T-cell (primary cell): ENCODE measurements around the gene HRH1. TPM values are rescaled to one million over a fixed set of nuclear protein-coding genes. Genes with fewer than 3 reads are reported as not detected.
"Not testable (repeated sequence)": the region's sequence is repeated elsewhere in the genome, so short reads cannot be mapped to it uniquely, and the experiment has no call there.

Experiments used
- ATAC-seq, 4 experiments: fragments of 200-7000 bp in 3 of 4; fragments of 150-1000 bp in 1 of 4; cut with Tn5 transposase; replicated peaks in 1 of 4; 1 replicate in 3 of 4; 2 replicates in 1 of 4; pipeline ENCODE4 v1.10.0; 2021; ENCODE audit warnings: moderate library complexity in 3 of 4, mild to moderate bottlenecking in 2 of 4, moderate number of reproducible peaks in 1 of 4
- CTCF ChIA-PET, 2 donors: fragments of 300-600 bp; sonication (Branson Sonifier 250); formaldehyde crosslinking; loops; one replicate each; lab custom pipeline; 2022; ENCODE audit warnings: antibody characterized with exemption in 2 of 2; lab: Charles Lee
- POLR2A ChIA-PET, 2 donors: fragments of 300-600 bp; sonication (Branson Sonifier 250); formaldehyde crosslinking; loops; one replicate each; lab custom pipeline; 2022; ENCODE audit warnings: antibody characterized with exemption in 2 of 2; lab: Charles Lee
- DNase-seq, 35 experiments: peaks; one replicate each; pipeline versions ENCODE4 v3.0.0 to v3.0.0-alpha.2; 2013 to 2023
- H3K27ac ChIP-seq: one replicate; pipeline ENCODE4 v1.5.1; 2013; ENCODE audit warnings: low read length
- H3K27me3 ChIP-seq, 2 experiments: replicated peaks in 1 of 2; 1 replicate in 1 of 2; 2 replicates in 1 of 2; pipeline versions ENCODE4 v1.6.1 to v1.7.0; 2013; ENCODE audit warnings: low read length in 1 of 2, mixed read lengths in 1 of 2; ENCODE audit not compliant: control insufficient read depth in 2 of 2, insufficient read depth in 2 of 2; ENCODE audit errors: extremely low read depth in 1 of 2
- H3K36me3 ChIP-seq, 2 donors: 1 replicate in 1 of 2; 2 replicates in 1 of 2; pipeline versions ENCODE4 v1.6.1 to v1.7.0; 2013; ENCODE audit warnings: low read length in 1 of 2; ENCODE audit not compliant: control insufficient read depth in 2 of 2, insufficient read depth in 1 of 2; ENCODE audit errors: extremely low read depth in 1 of 2
- H3K4me1 ChIP-seq, 2 experiments: 1 replicate in 1 of 2; 2 replicates in 1 of 2; pipeline versions ENCODE4 v1.6.1 to v1.7.0; 2013; ENCODE audit warnings: low read length in 2 of 2, mixed read lengths in 1 of 2; ENCODE audit not compliant: insufficient read depth in 2 of 2, control insufficient read depth in 1 of 2; ENCODE audit errors: extremely low read depth in 1 of 2
- H3K4me3 ChIP-seq, 2 donors: 1 replicate in 1 of 2; 2 replicates in 1 of 2; pipeline versions ENCODE4 v1.5.1 to v1.7.0; 2013; ENCODE audit warnings: mild to moderate bottlenecking in 2 of 2, low read length in 1 of 2, moderate library complexity in 1 of 2; ENCODE audit not compliant: control insufficient read depth in 1 of 2; ENCODE audit errors: extremely low read depth in 1 of 2
- H3K9me3 ChIP-seq: 2 replicates; pipeline ENCODE4 v1.7.0; 2013
- H3K27ac Mint-ChIP-seq, 2 donors: one replicate each; pipeline ENCODE4 v1.8.0; 2020 to 2021; ENCODE audit warnings: mild to moderate bottlenecking in 2 of 2, mixed read lengths in 2 of 2
- H3K27me3 Mint-ChIP-seq, 2 donors: one replicate each; pipeline ENCODE4 v1.8.0; 2021 to 2022; ENCODE audit warnings: mixed read lengths in 2 of 2
- H3K36me3 Mint-ChIP-seq: one replicate; pipeline ENCODE4 v1.8.0; 2021; ENCODE audit warnings: mixed read lengths
- H3K4me1 Mint-ChIP-seq, 3 donors: one replicate each; pipeline ENCODE4 v1.8.0; 2020 to 2022; ENCODE audit warnings: mixed read lengths in 3 of 3, mild to moderate bottlenecking in 1 of 3
- H3K4me3 Mint-ChIP-seq, 3 donors: one replicate each; pipeline ENCODE4 v1.8.0; 2020 to 2022; ENCODE audit warnings: mild to moderate bottlenecking in 3 of 3, mixed read lengths in 3 of 3, moderate library complexity in 3 of 3
- H3K9me3 Mint-ChIP-seq, 3 donors: one replicate each; pipeline ENCODE4 v1.8.0; 2020 to 2022; ENCODE audit warnings: mixed read lengths in 3 of 3
- WGBS: methylation state at CpG from one replicate; pipeline ENCODE4 v1.1.5; 2013; ENCODE audit warnings: missing lambda C conversion rate; ENCODE audit not compliant: insufficient coverage; 5-methylcytosine and 5-hydroxymethylcytosine counted together
- total RNA-seq, 35 experiments: library from RNA in 6 of 35; stranded (reverse) in 6 of 35; fragments of 120-200 nt in 1 of 35; gene quantifications; one replicate each; pipeline versions ENCODE4 v1.2.1 to v1.2.4 and lab custom pipeline; 2013 to 2026

HRH1 gene
- total RNA-seq, 5 donors from 2014 or later (not counting 1 experiment from before 2014, with no cell fraction given): 0.19 to 2.0 (median 0.46) TPM; not detected in 2

GRCh38 chr3:11204697-11205348 lies 50.5 kb downstream of the HRH1 start:
- Mint-ChIP-seq H3K9me3 (no peaks in the 10 kb centered on the region), H3K4me3 (no peak overlapping the region), H3K36me3 (no peaks in the 10 kb centered on the region), H3K27me3 (peaks cover 2 to 14% of the 10 kb centered on the region in 2 donors), H3K4me1 (no peaks in the 10 kb centered on the region), H3K27ac (no peak overlapping the region)
- Histone ChIP-seq H3K4me1 (no peaks in the 10 kb centered on the region), H3K27ac (no peak overlapping the region), H3K4me3 (no peak overlapping the region), H3K36me3 (no peaks in the 10 kb centered on the region), H3K27me3 (peaks cover 0 to 26% of the 10 kb centered on the region in 2 experiments), H3K9me3 (no peaks in the 10 kb centered on the region)
- DNase-seq: no peak
- CTCF ChIA-PET: no interaction called here
- POLR2A ChIA-PET: no interaction called here
- no peak for ATAC-seq
- 64% methylated on average over 7 of the region's 10 CpGs for WGBS

GRCh38 chr3:11205881-11206280 lies 51.6 kb downstream of the HRH1 start:
- peaks cover 4 to 14% of the 10 kb centered on the region in 2 donors for H3K27me3 Mint-ChIP-seq
- H3K4me3 ChIP-seq, H3K4me3 Mint-ChIP-seq, DNase-seq, H3K4me1 ChIP-seq, H3K36me3 Mint-ChIP-seq, H3K36me3 ChIP-seq, H3K9me3 Mint-ChIP-seq, H3K4me1 Mint-ChIP-seq, H3K9me3 ChIP-seq, CTCF ChIA-PET, ATAC-seq, H3K27ac Mint-ChIP-seq, POLR2A ChIA-PET, H3K27ac ChIP-seq: not testable (repeated sequence)
- H3K27me3 ChIP-seq: peaks cover 0 to 31% of the 10 kb centered on the region in 2 experiments
- WGBS: 83% methylated on average over 9 of the region's 14 CpGs

GRCh38 chr3:11206316-11206715 lies 52.0 kb downstream of the HRH1 start:
- H3K4me3 ChIP-seq: no peak overlapping the region
- Mint-ChIP-seq H3K27me3 (peaks cover 2 to 11% of the 10 kb centered on the region in 2 donors), H3K36me3 (no peaks in the 10 kb centered on the region), H3K9me3 (no peaks in the 10 kb centered on the region), H3K4me3 (no peak overlapping the region), H3K4me1 (no peaks in the 10 kb centered on the region), H3K27ac (no peak overlapping the region)
- ChIA-PET POLR2A (no interaction called here), CTCF (no interaction called here)
- no peaks in the 10 kb centered on the region for H3K4me1 ChIP-seq
- peaks cover 0 to 26% of the 10 kb centered on the region in 2 experiments for H3K27me3 ChIP-seq
- no peaks in the 10 kb centered on the region for H3K9me3 ChIP-seq
- H3K27ac ChIP-seq: no peak overlapping the region
- DNase-seq (no peak), ATAC-seq (no peak)
- H3K36me3 ChIP-seq: no peaks in the 10 kb centered on the region
- WGBS: 100% methylated on average over 7 of the region's 8 CpGs

- H3K27me3 Mint-ChIP-seq: peaks cover 2 to 7% of the 10 kb centered on the region in 2 donors
- Histone ChIP-seq H3K4me3 (no peak overlapping the region), H3K9me3 (no peaks in the 10 kb centered on the region), H3K36me3 (no peaks in the 10 kb centered on the region), H3K4me1 (no peaks in the 10 kb centered on the region), H3K27me3 (peaks cover 0 to 21% of the 10 kb centered on the region in 2 experiments), H3K27ac (no peak overlapping the region)
- H3K4me3 Mint-ChIP-seq: no peak overlapping the region
- DNase-seq: no peak
- H3K4me1 Mint-ChIP-seq: no peaks in the 10 kb centered on the region
- H3K9me3 Mint-ChIP-seq: no peaks in the 10 kb centered on the region
- ChIA-PET POLR2A (no interaction called here), CTCF (no interaction called here)
- no peak overlapping the region for H3K27ac Mint-ChIP-seq
- WGBS: 91% methylated on average over 8 of the region's 8 CpGs
- no peaks in the 10 kb centered on the region for H3K36me3 Mint-ChIP-seq
- no peak for ATAC-seq
Observed at GRCh38 chr3:11206953-11207352, 52.7 kb downstream of the HRH1 start.

- no peaks in the 10 kb centered on the region for H3K4me1 ChIP-seq
- no peak overlapping the region for H3K4me3 ChIP-seq
- H3K4me3 Mint-ChIP-seq: no peak overlapping the region
- no peaks in the 10 kb centered on the region for H3K36me3 ChIP-seq
- H3K36me3 Mint-ChIP-seq: no peaks in the 10 kb centered on the region
- ChIA-PET CTCF (no interaction called here), POLR2A (no interaction called here)
- no peak overlapping the region for H3K27ac ChIP-seq
- no peak for ATAC-seq
- no peaks in the 10 kb centered on the region for H3K9me3 Mint-ChIP-seq
- no peaks in the 10 kb centered on the region for H3K4me1 Mint-ChIP-seq
- no peaks in the 10 kb centered on the region for H3K9me3 ChIP-seq
- 90% methylated on average over 2 of the region's 9 CpGs for WGBS
- H3K27me3 Mint-ChIP-seq: peaks cover 6 to 8% of the 10 kb centered on the region in 2 donors
- no peak overlapping the region for H3K27ac Mint-ChIP-seq
- DNase-seq: no peak
- H3K27me3 ChIP-seq: peaks cover 0 to 18% of the 10 kb centered on the region in 2 experiments
Observed at GRCh38 chr3:11211531-11212298, 57.4 kb downstream of the HRH1 start.

- no peak overlapping the region for H3K4me3 ChIP-seq
- no peak overlapping the region for H3K27ac ChIP-seq
- H3K27ac Mint-ChIP-seq: no peak overlapping the region
- no peaks in the 10 kb centered on the region for H3K36me3 ChIP-seq
- H3K27me3 ChIP-seq: peaks cover 0 to 15% of the 10 kb centered on the region in 2 experiments
- no peak for DNase-seq
- CTCF ChIA-PET: no interaction called here
- POLR2A ChIA-PET: no interaction called here
- no peaks in the 10 kb centered on the region for H3K9me3 Mint-ChIP-seq
- H3K4me3 Mint-ChIP-seq: no peak overlapping the region
- no peaks in the 10 kb centered on the region for H3K9me3 ChIP-seq
- H3K27me3 Mint-ChIP-seq: peaks cover 6 to 8% of the 10 kb centered on the region in 2 donors
- 71% methylated on average over 3 of the region's 3 CpGs for WGBS
- ATAC-seq: no peak
- no peaks in the 10 kb centered on the region for H3K4me1 Mint-ChIP-seq
- no peaks in the 10 kb centered on the region for H3K36me3 Mint-ChIP-seq
- H3K4me1 ChIP-seq: no peaks in the 10 kb centered on the region
Observed at GRCh38 chr3:11212299-11212608, 58.0 kb downstream of the HRH1 start.
